Subcutaneous abdominal adipose tissue (tissue), 5 donors: ENCODE measurements around the gene PLPP3.

Experiments
- H3K27ac ChIP-seq: one replicate; pipeline ENCODE4 v1.7.0; 2013; ENCODE audit warnings: low read depth, mild to moderate bottlenecking, inconsistent platforms, low read length, moderate library complexity
- H3K27me3 ChIP-seq, 5 donors: one replicate each; pipeline ENCODE4 v1.7.0; 2013; ENCODE audit warnings: low read length in 5 of 5, inconsistent platforms in 1 of 5; ENCODE audit not compliant: control insufficient read depth in 5 of 5, insufficient read depth in 4 of 5
- H3K36me3 ChIP-seq, 5 donors: one replicate each; pipeline ENCODE4 v1.7.0; 2013; ENCODE audit warnings: low read length in 5 of 5; ENCODE audit not compliant: control insufficient read depth in 5 of 5, insufficient read depth in 5 of 5
- H3K4me1 ChIP-seq, 5 donors: one replicate each; pipeline ENCODE4 v1.7.0; 2013; ENCODE audit warnings: low read length in 5 of 5, mild to moderate bottlenecking in 3 of 5, moderate library complexity in 1 of 5; ENCODE audit not compliant: control insufficient read depth in 5 of 5, insufficient read depth in 5 of 5
- H3K4me3 ChIP-seq, 5 donors: one replicate each; pipeline ENCODE4 v1.7.0; 2013; ENCODE audit warnings: low read length in 5 of 5, low read depth in 1 of 5
- H3K9ac ChIP-seq, 5 donors: one replicate each; pipeline ENCODE4 v1.7.0; 2013; ENCODE audit warnings: low read length in 5 of 5, mild to moderate bottlenecking in 4 of 5, moderate library complexity in 3 of 5
- H3K9me3 ChIP-seq, 5 donors: one replicate each; pipeline ENCODE4 v1.7.0; 2013; ENCODE audit warnings: low read length in 5 of 5; ENCODE audit not compliant: control insufficient read depth in 5 of 5
- donor health status: healthy.
- donor health status: healthy.
- donor health status: healthy.
- donor health status: healthy.
- donor health status: healthy.

PLPP3 gene

GRCh38 chr1:56515898-56516538 lies 63.3 kb downstream of the PLPP3 start:
- peak overlapping the region; percentile 55 for H3K27ac ChIP-seq
- no peak overlapping the region for H3K9ac ChIP-seq
- peaks cover 14 to 64% (median 48%) of the 10 kb centered on the region in 5 donors for H3K36me3 ChIP-seq

GRCh38 chr1:56512724-56513494 lies 66.5 kb downstream of the PLPP3 start:
- Histone ChIP-seq H3K36me3 (peaks cover 14 to 71% (median 42%) of the 10 kb centered on the region in 5 donors), H3K9ac (peak overlapping the region in 1 of 5 donors; percentile 31), H3K27ac (peak overlapping the region; percentile 20), H3K27me3 (no peaks in the 10 kb centered on the region), H3K4me3 (no peak overlapping the region), H3K9me3 (no peaks in the 10 kb centered on the region), H3K4me1 (peaks cover 20 to 67% (median 40%) of the 10 kb centered on the region in 5 donors)

More at GRCh38 chr1:56515898-56516538, 63.3 kb downstream of the PLPP3 start:
- H3K9me3 ChIP-seq, result no peaks in the 10 kb centered on the region
- peaks cover 8 to 36% (median 17%) of the 10 kb centered on the region in 5 donors for H3K4me1 ChIP-seq
- no peak overlapping the region for H3K4me3 ChIP-seq
- H3K27me3 ChIP-seq, result no peaks in the 10 kb centered on the region

GRCh38 chr1:56511766-56512165 lies 67.6 kb downstream of the PLPP3 start:
- H3K36me3 ChIP-seq, result peaks cover 16 to 72% (median 45%) of the 10 kb centered on the region in 5 donors
- no peak overlapping the region for H3K9ac ChIP-seq
- no peak overlapping the region for H3K4me3 ChIP-seq
- no peaks in the 10 kb centered on the region for H3K27me3 ChIP-seq
- H3K27ac ChIP-seq, result peak overlapping the region; percentile 14
- peaks cover 20 to 78% (median 46%) of the 10 kb centered on the region in 5 donors for H3K4me1 ChIP-seq
- no peaks in the 10 kb centered on the region for H3K9me3 ChIP-seq

GRCh38 chr1:56511364-56511763 lies 68.0 kb downstream of the PLPP3 start:
- no peak overlapping the region for H3K9ac ChIP-seq
- H3K9me3 ChIP-seq, result no peaks in the 10 kb centered on the region
- H3K27ac ChIP-seq, result no peak overlapping the region
- H3K36me3 ChIP-seq, result peaks cover 15 to 72% (median 47%) of the 10 kb centered on the region in 5 donors
- no peak overlapping the region for H3K4me3 ChIP-seq
- peaks cover 20 to 78% (median 47%) of the 10 kb centered on the region in 5 donors for H3K4me1 ChIP-seq
- H3K27me3 ChIP-seq, result no peaks in the 10 kb centered on the region

GRCh38 chr1:56510642-56511021 lies 68.7 kb downstream of the PLPP3 start:
- H3K27me3 ChIP-seq, result no peaks in the 10 kb centered on the region
- no peak overlapping the region for H3K27ac ChIP-seq
- H3K4me1 ChIP-seq, result peaks cover 20 to 79% (median 50%) of the 10 kb centered on the region in 5 donors
- H3K4me3 ChIP-seq, result no peak overlapping the region
- peaks cover 13 to 72% (median 49%) of the 10 kb centered on the region in 5 donors for H3K36me3 ChIP-seq
- peak overlapping the region in 1 of 5 donors; percentile 3 for H3K9ac ChIP-seq
- H3K9me3 ChIP-seq, result no peaks in the 10 kb centered on the region

GRCh38 chr1:56509713-56510641 lies 69.4 kb downstream of the PLPP3 start:
- H3K36me3 ChIP-seq, result peaks cover 17 to 77% (median 53%) of the 10 kb centered on the region in 5 donors
- no peaks in the 10 kb centered on the region for H3K27me3 ChIP-seq
- no peaks in the 10 kb centered on the region for H3K9me3 ChIP-seq
- H3K9ac ChIP-seq, result peak overlapping the region in 1 of 5 donors; percentile 3
- no peak overlapping the region for H3K27ac ChIP-seq
- peak overlapping the region in 1 of 5 donors; percentile 19 for H3K4me3 ChIP-seq
- peaks cover 20 to 72% (median 48%) of the 10 kb centered on the region in 5 donors for H3K4me1 ChIP-seq

- Histone ChIP-seq H3K27me3 (no peaks in the 10 kb centered on the region), H3K4me1 (peaks cover 20 to 69% (median 48%) of the 10 kb centered on the region in 5 donors), H3K9me3 (no peaks in the 10 kb centered on the region), H3K9ac (peak overlapping the region in 1 of 5 donors; percentile 3), H3K27ac (peak overlapping the region; percentile 60), H3K36me3 (peaks cover 24 to 89% (median 57%) of the 10 kb centered on the region in 5 donors), H3K4me3 (no peak overlapping the region)
Observed at GRCh38 chr1:56508523-56508983, 70.8 kb downstream of the PLPP3 start.

- Histone ChIP-seq H3K9me3 (no peaks in the 10 kb centered on the region), H3K4me3 (no peak overlapping the region), H3K27me3 (no peaks in the 10 kb centered on the region), H3K27ac (peak overlapping the region; percentile 60), H3K4me1 (peaks cover 16 to 65% (median 48%) of the 10 kb centered on the region in 5 donors), H3K36me3 (peaks cover 23 to 88% (median 58%) of the 10 kb centered on the region in 5 donors), H3K9ac (peak overlapping the region in 1 of 5 donors; percentile 3)
Observed at GRCh38 chr1:56507925-56508522, 71.3 kb downstream of the PLPP3 start.

GRCh38 chr1:56506951-56507491 lies 72.3 kb downstream of the PLPP3 start:
- peak overlapping the region; percentile 60 for H3K27ac ChIP-seq
- H3K9ac ChIP-seq, result no peak overlapping the region
- peaks cover 18 to 88% (median 56%) of the 10 kb centered on the region in 5 donors for H3K36me3 ChIP-seq
- H3K4me1 ChIP-seq, result peaks cover 16 to 73% (median 49%) of the 10 kb centered on the region in 5 donors
- H3K27me3 ChIP-seq, result no peaks in the 10 kb centered on the region
- H3K4me3 ChIP-seq, result no peak overlapping the region
- H3K9me3 ChIP-seq, result no peaks in the 10 kb centered on the region
